Cardiac muscle cell (in vitro differentiated cells and primary cell): ENCODE data around the gene VWA2. TPM values are rescaled to one million over a fixed set of nuclear protein-coding genes. Genes with fewer than 3 reads are reported as not detected.

Experiments
- DNase-seq, 2 donors: peaks; one replicate each; pipeline versions ENCODE4 v3.0.0 to v3.0.0-alpha.2; 2010 to 2017; ENCODE audit warnings: low read depth in 1 of 2, low spot score in 1 of 2
- H3K27ac ChIP-seq: fragments of 200-600 bp; sonication (generic); 2 replicates; pipeline ENCODE4 v1.5.1; 2016
- H3K27me3 ChIP-seq: fragments of 200-600 bp; sonication (generic); 2 replicates; pipeline ENCODE4 v1.6.0; 2016; ENCODE audit warnings: control low read depth
- H3K36me3 ChIP-seq: fragments of 200-600 bp; sonication (generic); 2 replicates; pipeline ENCODE4 v1.5.1; 2016; ENCODE audit warnings: control low read depth
- H3K4me1 ChIP-seq: fragments of 200-600 bp; sonication (generic); 2 replicates; pipeline ENCODE4 v1.8.1; 2017; ENCODE audit warnings: low read depth, mild to moderate bottlenecking, mixed run types
- H3K4me3 ChIP-seq: fragments of 200-600 bp; sonication (generic); 2 replicates; pipeline ENCODE4 v1.5.1; 2016; ENCODE audit warnings: mild to moderate bottlenecking
- H3K9me3 ChIP-seq: fragments of 200-600 bp; sonication (generic); 2 replicates; pipeline ENCODE4 v1.5.1; 2017; ENCODE audit warnings: low read depth, mild to moderate bottlenecking, control low read depth
- polyA plus RNA-seq: library from polyadenylated mRNA; unstranded; fragments of >200 nt; fragmentation: Nextera tagmentation; extraction: Ambion mirVana; gene quantifications from 2 replicates; pipeline ENCODE4 v1.2.1, GENCODE V29; 2016
- total RNA-seq: library from RNA; depleted of rRNA; stranded (reverse); fragments of >200 nt; gene quantifications from 2 replicates; pipeline ENCODE4 v1.2.3, GENCODE V29; 2016
- TF ChIP-seq, protein P1 (sequence below): IDR thresholded peaks from 2 replicates; pipeline ENCODE4 v1.5.1; 2012; ENCODE audit warnings: low read depth, mild to moderate bottlenecking, low read length

Gene VWA2
- total and polyA plus RNA-seq, 2 experiments from 2014 or later: not detected

DNA sequence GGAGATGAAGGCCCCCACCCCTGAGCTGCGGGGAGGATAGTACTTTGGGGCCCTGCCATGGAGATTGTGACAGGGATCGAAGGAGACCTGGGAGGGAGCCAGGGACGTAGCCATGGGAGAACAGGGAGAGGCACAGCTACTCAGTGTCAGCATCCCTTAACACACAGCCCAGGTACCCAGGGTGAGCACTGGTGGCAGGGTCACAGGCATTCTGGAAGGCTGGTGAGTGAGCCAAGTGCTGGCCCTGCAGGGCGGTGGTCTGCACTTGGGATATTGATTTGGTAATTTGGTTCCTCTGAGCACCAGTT lies 39.8 kb downstream of the VWA2 start:
- no peaks in the 10 kb centered on the region for H3K4me1 ChIP-seq
- H3K9me3 ChIP-seq: no peaks in the 10 kb centered on the region
- DNase-seq: no peak
- no peak overlapping the region for H3K27ac ChIP-seq
- H3K36me3 ChIP-seq: no peaks in the 10 kb centered on the region
- H3K27me3 ChIP-seq: no peaks in the 10 kb centered on the region
- H3K4me3 ChIP-seq: no peak overlapping the region
- TF ChIP-seq, protein P1, sequence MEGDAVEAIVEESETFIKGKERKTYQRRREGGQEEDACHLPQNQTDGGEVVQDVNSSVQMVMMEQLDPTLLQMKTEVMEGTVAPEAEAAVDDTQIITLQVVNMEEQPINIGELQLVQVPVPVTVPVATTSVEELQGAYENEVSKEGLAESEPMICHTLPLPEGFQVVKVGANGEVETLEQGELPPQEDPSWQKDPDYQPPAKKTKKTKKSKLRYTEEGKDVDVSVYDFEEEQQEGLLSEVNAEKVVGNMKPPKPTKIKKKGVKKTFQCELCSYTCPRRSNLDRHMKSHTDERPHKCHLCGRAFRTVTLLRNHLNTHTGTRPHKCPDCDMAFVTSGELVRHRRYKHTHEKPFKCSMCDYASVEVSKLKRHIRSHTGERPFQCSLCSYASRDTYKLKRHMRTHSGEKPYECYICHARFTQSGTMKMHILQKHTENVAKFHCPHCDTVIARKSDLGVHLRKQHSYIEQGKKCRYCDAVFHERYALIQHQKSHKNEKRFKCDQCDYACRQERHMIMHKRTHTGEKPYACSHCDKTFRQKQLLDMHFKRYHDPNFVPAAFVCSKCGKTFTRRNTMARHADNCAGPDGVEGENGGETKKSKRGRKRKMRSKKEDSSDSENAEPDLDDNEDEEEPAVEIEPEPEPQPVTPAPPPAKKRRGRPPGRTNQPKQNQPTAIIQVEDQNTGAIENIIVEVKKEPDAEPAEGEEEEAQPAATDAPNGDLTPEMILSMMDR: no peak

DNA sequence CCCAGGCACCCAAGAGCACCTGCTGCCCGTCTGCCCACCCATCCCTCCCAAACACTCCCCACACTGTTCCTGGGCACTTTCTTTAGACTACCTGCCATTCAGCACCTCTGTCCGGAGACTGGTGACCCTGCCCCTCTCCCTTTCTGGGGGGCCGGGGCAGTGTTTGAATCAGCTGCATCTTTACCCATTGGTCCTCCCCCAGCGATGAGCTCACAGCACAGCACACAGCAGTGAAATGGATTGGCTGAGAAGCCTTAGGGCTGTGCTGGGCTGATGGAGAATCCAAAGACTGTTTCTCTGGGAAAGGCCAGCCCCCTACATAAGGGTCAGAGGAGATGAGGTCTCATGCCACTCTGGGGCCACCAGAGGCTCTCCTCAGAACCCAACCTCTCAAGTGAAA lies 40.2 kb downstream of the VWA2 start:
- Histone ChIP-seq H3K9me3 (no peaks in the 10 kb centered on the region), H3K4me1 (no peaks in the 10 kb centered on the region), H3K27ac (no peak overlapping the region), H3K27me3 (no peaks in the 10 kb centered on the region), H3K36me3 (no peaks in the 10 kb centered on the region), H3K4me3 (no peak overlapping the region)
- no peak for DNase-seq
- TF ChIP-seq, protein P1: no peak

DNA sequence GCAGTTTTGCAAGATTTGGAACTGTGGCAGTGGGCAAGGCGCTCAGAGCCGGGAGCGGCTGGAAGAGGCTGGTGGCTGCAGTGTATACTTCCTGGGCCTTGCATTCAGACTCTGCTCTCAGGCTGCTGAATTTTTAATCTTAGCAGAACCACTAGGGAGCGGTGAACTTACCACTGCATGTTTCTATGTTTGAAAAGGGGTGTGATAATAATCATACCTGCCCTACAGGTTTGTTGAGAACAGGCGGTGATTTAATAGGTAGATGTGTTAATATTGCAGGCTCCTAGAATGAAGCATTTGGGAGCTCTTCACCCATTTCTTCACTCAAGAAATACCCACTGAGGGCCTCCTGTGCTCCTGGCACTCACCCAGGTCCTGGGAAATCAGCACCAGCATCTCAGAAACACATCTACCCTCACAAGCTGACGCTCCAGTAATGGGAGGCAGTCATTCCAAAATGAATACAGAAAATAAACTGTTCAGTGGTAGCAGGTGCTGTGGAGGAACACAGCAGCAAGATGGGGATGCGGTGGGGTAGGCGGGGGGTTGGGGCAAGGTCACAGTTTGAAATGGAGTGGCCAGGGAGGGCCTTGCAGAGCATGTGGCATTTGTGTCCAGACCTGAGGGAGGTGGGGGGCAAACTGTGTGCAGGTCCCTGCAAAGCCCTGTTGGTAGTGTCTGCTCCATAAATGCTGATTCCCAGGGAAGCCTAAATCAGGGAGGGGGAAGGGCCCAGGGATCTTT lies 41.0 kb downstream of the VWA2 start:
- Histone ChIP-seq H3K4me1 (no peaks in the 10 kb centered on the region), H3K27me3 (no peaks in the 10 kb centered on the region), H3K27ac (no peak overlapping the region), H3K9me3 (no peaks in the 10 kb centered on the region), H3K4me3 (no peak overlapping the region), H3K36me3 (no peaks in the 10 kb centered on the region)
- TF ChIP-seq, protein P1: no peak
- DNase-seq: no peak

DNA sequence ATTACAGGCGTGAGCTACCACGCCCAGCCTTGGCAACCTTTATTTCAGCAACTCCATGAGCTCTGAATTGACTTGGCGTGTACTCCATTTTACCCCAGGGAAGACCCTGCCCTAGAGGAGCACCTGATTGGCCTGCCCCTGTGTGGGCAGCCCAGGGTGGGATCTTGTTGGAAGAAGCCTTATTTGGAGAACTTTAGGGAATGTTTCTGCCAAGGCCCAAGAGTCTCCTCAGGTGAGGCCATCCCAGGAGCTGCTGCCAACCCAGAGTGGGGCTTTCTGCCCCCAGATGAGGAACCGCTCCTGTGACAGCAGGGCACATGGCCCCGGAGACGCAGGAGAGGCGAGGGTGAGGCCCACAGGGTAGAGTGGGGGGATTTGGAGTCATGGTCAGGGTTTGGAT lies 42.0 kb downstream of the VWA2 start:
- TF ChIP-seq, protein P1: no peak
- no peaks in the 10 kb centered on the region for H3K4me1 ChIP-seq
- H3K27ac ChIP-seq: no peak overlapping the region
- no peak for DNase-seq
- no peaks in the 10 kb centered on the region for H3K27me3 ChIP-seq
- no peaks in the 10 kb centered on the region for H3K36me3 ChIP-seq
- H3K4me3 ChIP-seq: no peak overlapping the region
- no peaks in the 10 kb centered on the region for H3K9me3 ChIP-seq

DNA sequence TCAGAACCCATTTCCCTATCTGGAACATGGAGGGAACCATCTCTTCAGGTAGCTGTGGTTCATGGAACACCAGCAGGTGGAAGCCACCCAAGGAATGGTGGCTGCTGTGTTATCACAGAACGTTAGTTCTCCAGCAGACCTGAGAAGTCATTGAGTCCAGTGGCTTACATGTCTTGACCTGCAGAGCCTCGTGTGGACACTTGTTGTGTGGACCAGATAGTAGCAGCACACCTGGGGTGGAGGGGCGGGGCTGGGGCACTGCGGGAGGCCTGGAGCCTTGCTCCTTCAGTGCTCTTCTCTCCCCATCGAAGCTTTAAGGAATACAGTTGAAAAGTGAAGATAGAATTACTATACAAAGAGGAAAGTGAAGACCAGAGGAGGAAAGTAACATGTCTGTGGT lies 42.4 kb downstream of the VWA2 start:
- Histone ChIP-seq H3K4me3 (no peak overlapping the region), H3K27ac (no peak overlapping the region), H3K36me3 (no peaks in the 10 kb centered on the region), H3K9me3 (no peaks in the 10 kb centered on the region), H3K27me3 (no peaks in the 10 kb centered on the region), H3K4me1 (no peaks in the 10 kb centered on the region)
- no peak for DNase-seq
- TF ChIP-seq, protein P1: no peak
